PC-9 (cell line): ENCODE results near the gene PROK1. TPM values are rescaled to one million over a fixed set of nuclear protein-coding genes. Genes with fewer than 3 reads are reported as not detected.

Experiments used
- BruUV-seq: library from RNA; stranded (reverse); fragments of 400-500 nt; replicated peaks from 2 replicates; lab custom pipeline; 2021; lab: Mats Ljungman, UMichigan
- CTCF ChIA-PET: fragments of 300-600 bp; sonication (Branson Sonifier 250); formaldehyde crosslinking; loops from one replicate; lab custom pipeline; 2022; ENCODE audit warnings: antibody characterized with exemption; lab: Charles Lee
- POLR2A ChIA-PET: fragments of 300-600 bp; sonication (Branson Sonifier 250); formaldehyde crosslinking; loops from one replicate; lab custom pipeline; 2022; ENCODE audit warnings: antibody characterized with exemption; ENCODE audit not compliant: unreplicated experiment; lab: Charles Lee
- DNase-seq, 2 experiments: peaks; one replicate each; pipeline versions ENCODE4 v3.0.0 to v3.0.0-alpha.2; 2015 to 2022; ENCODE audit warnings: mixed read lengths in 1 of 2
- H2AFZ ChIP-seq: fragments of 200-600 bp; sonication (generic); 2 replicates; pipeline ENCODE4 v1.8.1; 2017; ENCODE audit warnings: antibody characterized with exemption
- H3F3A ChIP-seq: fragments of 200-600 bp; sonication (generic); 2 replicates; pipeline ENCODE4 v1.8.1; 2017; ENCODE audit warnings: antibody characterized with exemption, mild to moderate bottlenecking, low read depth; ENCODE audit not compliant: insufficient read depth
- H3K27ac ChIP-seq: fragments of 200-600 bp; sonication (generic); 2 replicates; pipeline ENCODE4 v1.6.1; 2016; ENCODE audit warnings: mixed run types
- H3K27me3 ChIP-seq: fragments of 200-600 bp; sonication (generic); 2 replicates; pipeline ENCODE4 v1.6.1; 2016; ENCODE audit warnings: low read depth, mixed run types; ENCODE audit not compliant: insufficient read depth
- H3K36me3 ChIP-seq: fragments of 200-600 bp; sonication (generic); 2 replicates; pipeline ENCODE4 v1.6.1; 2016; ENCODE audit warnings: low read depth, mixed run types
- H3K4me1 ChIP-seq: fragments of 200-600 bp; sonication (generic); replicated peaks from 2 replicates; pipeline ENCODE4 v1.6.1; 2016; ENCODE audit warnings: mixed run types; ENCODE audit not compliant: insufficient read depth
- H3K4me2 ChIP-seq: fragments of 200-600 bp; sonication (generic); 2 replicates; pipeline ENCODE4 v1.6.1; 2017; ENCODE audit warnings: mixed run types
- H3K4me3 ChIP-seq: fragments of 200-600 bp; sonication (generic); 2 replicates; pipeline ENCODE4 v1.6.1; 2016; ENCODE audit warnings: mixed run types
- H3K79me2 ChIP-seq: fragments of 200-600 bp; sonication (generic); 2 replicates; pipeline ENCODE4 v1.6.1; 2017; ENCODE audit warnings: low read depth, mixed run types
- H3K9me2 ChIP-seq: fragments of 200-600 bp; sonication (generic); 2 replicates; pipeline ENCODE4 v1.8.1; 2017; ENCODE audit warnings: mild to moderate bottlenecking; ENCODE audit not compliant: insufficient read depth
- H3K9me3 ChIP-seq: fragments of 200-600 bp; sonication (generic); 2 replicates; pipeline ENCODE4 v1.8.1; 2016; ENCODE audit warnings: low read depth; ENCODE audit not compliant: insufficient read depth
- H4K20me1 ChIP-seq: fragments of 200-600 bp; sonication (generic); 2 replicates; pipeline ENCODE4 v1.8.1; 2017; ENCODE audit not compliant: insufficient read depth
- EZH2 ChIP-seq: fragments of 200-600 bp; sonication (generic); IDR thresholded peaks from 2 replicates; pipeline ENCODE4 v1.8.0; 2017; ENCODE audit warnings: antibody characterized with exemption, low read depth
- intact Hi-C: fragments of 100-400 bp; cut with micrococcal nuclease; formaldehyde crosslinking; loops from one replicate; pipeline ENCODE4 v1.10.0; 2022; ENCODE audit not compliant: unreplicated experiment
- total RNA-seq: library from RNA; stranded (reverse); gene quantifications from 2 replicates; pipeline ENCODE4 v1.2.3, GENCODE V29; 2021
- TF ChIP-seq, protein P1 (sequence below): fragments of 200-600 bp; sonication (generic); conservative IDR thresholded peaks from 2 replicates; pipeline ENCODE4 v1.6.1; 2017; ENCODE audit warnings: mixed run types, antibody characterized with exemption, mild to moderate bottlenecking, moderate library complexity

The PROK1 gene
- total RNA-seq, 1 experiment from 2014 or later, result not detected

DNA sequence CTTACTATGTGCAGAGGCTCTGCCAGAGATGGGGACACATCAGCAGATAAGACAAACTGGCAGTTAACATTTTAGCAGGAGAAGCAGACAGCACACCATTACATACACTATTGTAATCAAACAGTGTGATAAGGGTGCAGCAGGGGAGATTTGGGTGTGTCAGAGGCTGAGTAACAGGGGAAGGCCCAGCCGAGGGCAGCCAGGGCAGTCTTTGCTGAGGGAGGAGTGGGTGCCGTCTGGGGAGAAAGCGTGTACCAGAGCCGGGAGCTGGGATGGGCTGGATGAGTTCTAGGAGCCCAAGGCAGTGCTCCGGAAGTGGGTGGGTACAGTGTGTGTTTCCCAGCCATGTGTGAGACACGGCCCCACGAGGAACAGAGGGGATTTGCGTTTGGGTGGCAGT, 36.8 kb downstream of the PROK1 start:
- Histone ChIP-seq H2AFZ (no peak overlapping the region), H3K4me2 (peak overlapping the region; percentile 20; the same call in 1 of the 2 replicates), H4K20me1 (no peaks in the 10 kb centered on the region), H3K4me1 (peaks cover 8% of the 10 kb centered on the region; the same call in 1 of the 2 replicates), H3F3A (no peaks in the 10 kb centered on the region), H3K4me3 (no peak overlapping the region), H3K9me3 (no peaks in the 10 kb centered on the region), H3K36me3 (no peaks in the 10 kb centered on the region), H3K9me2 (no peaks in the 10 kb centered on the region), H3K79me2 (no peaks in the 10 kb centered on the region), H3K27ac (no peak overlapping the region), H3K27me3 (no peaks in the 10 kb centered on the region)
- ChIA-PET POLR2A (no interaction called here), CTCF (no interaction called here)
- DNase-seq, result no peak
- TF ChIP-seq, protein P1, sequence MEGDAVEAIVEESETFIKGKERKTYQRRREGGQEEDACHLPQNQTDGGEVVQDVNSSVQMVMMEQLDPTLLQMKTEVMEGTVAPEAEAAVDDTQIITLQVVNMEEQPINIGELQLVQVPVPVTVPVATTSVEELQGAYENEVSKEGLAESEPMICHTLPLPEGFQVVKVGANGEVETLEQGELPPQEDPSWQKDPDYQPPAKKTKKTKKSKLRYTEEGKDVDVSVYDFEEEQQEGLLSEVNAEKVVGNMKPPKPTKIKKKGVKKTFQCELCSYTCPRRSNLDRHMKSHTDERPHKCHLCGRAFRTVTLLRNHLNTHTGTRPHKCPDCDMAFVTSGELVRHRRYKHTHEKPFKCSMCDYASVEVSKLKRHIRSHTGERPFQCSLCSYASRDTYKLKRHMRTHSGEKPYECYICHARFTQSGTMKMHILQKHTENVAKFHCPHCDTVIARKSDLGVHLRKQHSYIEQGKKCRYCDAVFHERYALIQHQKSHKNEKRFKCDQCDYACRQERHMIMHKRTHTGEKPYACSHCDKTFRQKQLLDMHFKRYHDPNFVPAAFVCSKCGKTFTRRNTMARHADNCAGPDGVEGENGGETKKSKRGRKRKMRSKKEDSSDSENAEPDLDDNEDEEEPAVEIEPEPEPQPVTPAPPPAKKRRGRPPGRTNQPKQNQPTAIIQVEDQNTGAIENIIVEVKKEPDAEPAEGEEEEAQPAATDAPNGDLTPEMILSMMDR, result no peak
- no peak for TF ChIP-seq EZH2
- intact Hi-C loops, result no loop called here
- no TSS peak for BruUV-seq

DNA sequence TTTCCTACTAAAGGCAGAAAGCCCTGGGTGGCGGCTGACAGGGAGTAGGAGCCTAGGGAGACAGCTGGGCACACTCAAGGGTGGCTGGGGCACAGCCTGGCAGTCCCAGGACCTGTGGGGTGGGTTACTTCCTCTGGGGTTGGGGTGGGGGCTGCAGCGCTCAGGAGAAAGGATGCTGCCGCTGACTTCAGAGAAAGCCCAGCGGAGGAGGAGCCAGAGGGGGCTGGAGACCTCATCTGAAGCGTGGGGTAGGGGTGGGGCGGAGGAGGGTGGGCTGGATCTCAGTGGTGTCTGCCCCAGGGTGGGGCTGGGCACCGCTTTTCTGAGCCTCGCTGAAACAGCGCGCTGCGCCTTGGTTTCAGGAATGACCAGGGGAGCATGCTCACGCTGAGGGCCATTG, 37.2 kb downstream of the PROK1 start:
- H3K27me3 ChIP-seq, result no peaks in the 10 kb centered on the region
- ChIA-PET POLR2A (no interaction called here), CTCF (no interaction called here)
- no peak for TF ChIP-seq EZH2
- TF ChIP-seq, protein P1, result no peak
- no peak overlapping the region for H3K4me2 ChIP-seq
- no peaks in the 10 kb centered on the region for H3K36me3 ChIP-seq
- H3K27ac ChIP-seq, result no peak overlapping the region
- no peak overlapping the region for H2AFZ ChIP-seq
- H3K4me1 ChIP-seq, result peaks cover 8% of the 10 kb centered on the region; the same call in 1 of the 2 replicates
- no peaks in the 10 kb centered on the region for H3K9me2 ChIP-seq
- H3K79me2 ChIP-seq, result no peaks in the 10 kb centered on the region
- BruUV-seq, result no TSS peak
- H4K20me1 ChIP-seq, result no peaks in the 10 kb centered on the region
- no peak for DNase-seq
- H3K4me3 ChIP-seq, result no peak overlapping the region
- intact Hi-C loops, result no loop called here
- H3F3A ChIP-seq, result no peaks in the 10 kb centered on the region
- H3K9me3 ChIP-seq, result no peaks in the 10 kb centered on the region

DNA sequence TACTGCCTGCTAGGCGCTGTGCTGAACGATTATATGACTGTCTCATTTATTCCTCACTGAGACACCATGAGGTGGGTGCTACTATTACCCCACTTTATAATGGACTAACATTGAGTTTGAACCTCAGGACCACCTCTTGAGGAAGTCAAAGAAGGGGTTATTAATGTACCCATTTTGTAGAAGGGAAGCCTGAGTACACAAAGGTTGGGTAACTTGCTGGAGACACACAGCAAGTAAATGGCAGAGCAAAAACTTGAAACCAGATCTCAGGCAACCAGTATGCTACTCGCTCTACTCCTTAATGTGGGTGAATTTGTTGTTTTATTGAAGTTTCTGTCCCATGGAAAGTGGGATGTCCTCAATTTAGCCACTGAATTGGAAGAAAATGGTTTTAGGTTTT, 37.9 kb downstream of the PROK1 start:
- H3K4me2 ChIP-seq, result no peak overlapping the region
- H3K36me3 ChIP-seq, result no peaks in the 10 kb centered on the region
- no peaks in the 10 kb centered on the region for H3K9me2 ChIP-seq
- TF ChIP-seq, protein P1, result no peak
- no peak for TF ChIP-seq EZH2
- POLR2A ChIA-PET, result no interaction called here
- no peak for DNase-seq
- H3F3A ChIP-seq, result no peaks in the 10 kb centered on the region
- H2AFZ ChIP-seq, result no peak overlapping the region
- H3K27me3 ChIP-seq, result no peaks in the 10 kb centered on the region
- peaks cover 8% of the 10 kb centered on the region; the same call in 1 of the 2 replicates for H3K4me1 ChIP-seq
- intact Hi-C loops, result no loop called here
- H4K20me1 ChIP-seq, result no peaks in the 10 kb centered on the region
- H3K4me3 ChIP-seq, result no peak overlapping the region
- no peaks in the 10 kb centered on the region for H3K9me3 ChIP-seq
- no peak overlapping the region for H3K27ac ChIP-seq
- CTCF ChIA-PET, result no interaction called here
- BruUV-seq, result no TSS peak
- H3K79me2 ChIP-seq, result no peaks in the 10 kb centered on the region
